Measurements from ENCODE around the gene SPCS3.
"Not testable (repeated sequence)": the region's sequence is repeated elsewhere in the genome, so short reads cannot be mapped to it uniquely, and the experiment has no call there.

Gene SPCS3

GRCh38 chr4:176345346-176345745, 25.6 kb downstream of the SPCS3 start:
- not testable (repeated sequence) for DNase-seq (ENCODE audit: low spot score)

DNA sequence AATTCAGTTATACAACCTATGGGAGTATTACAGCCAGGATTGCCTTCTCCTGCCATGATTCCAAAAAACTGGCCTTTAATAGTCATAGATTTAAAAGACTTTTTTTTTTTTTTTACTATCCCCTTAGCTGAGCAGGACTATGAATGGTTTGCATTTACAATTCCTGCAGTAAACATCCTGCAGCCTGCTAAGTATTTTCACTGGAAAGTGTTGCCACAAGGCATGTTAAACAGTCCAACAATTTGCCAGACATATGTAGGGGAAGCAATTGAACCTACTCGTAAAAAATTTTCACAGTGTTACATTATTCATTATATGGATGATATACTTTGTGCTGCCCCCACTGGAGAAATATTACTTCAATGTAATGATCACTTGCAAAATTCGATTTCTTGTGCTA, 27.1 kb downstream of the SPCS3 start:
- DNase-seq (ENCODE audit: low spot score) = not testable (repeated sequence)

DNA sequence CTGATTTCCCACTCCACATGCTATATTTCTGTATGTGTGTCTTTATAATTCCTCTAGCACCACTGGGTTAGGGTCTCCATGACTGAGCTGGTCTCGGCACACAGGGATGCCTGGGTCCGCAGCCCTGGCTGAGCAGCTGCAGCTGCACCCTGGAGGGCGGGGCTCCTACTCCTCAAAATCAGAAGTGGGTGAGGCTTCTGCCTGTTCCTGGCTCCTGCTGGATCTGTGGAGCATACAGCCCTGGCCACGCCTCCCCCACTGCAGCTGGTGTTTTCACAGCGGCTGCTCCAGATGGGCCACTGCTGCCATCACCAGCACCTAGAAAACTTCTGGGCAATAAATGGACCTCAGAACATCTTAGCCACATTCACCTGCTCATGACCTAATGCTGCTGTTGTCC, 30.9 kb downstream of the SPCS3 start:
- DNase-seq (ENCODE audit: low spot score) = no peak

DNA sequence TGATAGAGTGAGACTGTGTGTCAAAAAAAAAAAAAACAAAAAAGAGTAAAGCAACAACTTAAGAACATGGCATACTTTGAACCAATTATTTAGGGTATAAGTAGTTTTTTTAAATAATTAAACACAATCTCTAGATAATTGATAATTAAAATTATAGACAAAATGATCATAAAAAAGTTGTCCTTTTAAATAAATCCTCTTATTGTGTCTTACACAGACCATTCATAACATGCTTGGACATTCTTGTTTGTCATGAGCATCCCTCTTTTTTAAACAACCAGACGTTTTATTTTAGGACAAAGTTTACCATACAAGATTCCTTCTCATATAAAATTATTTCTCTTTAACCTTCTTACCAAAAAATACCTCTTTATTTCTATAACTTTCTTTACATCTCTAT, 35.1 kb downstream of the SPCS3 start:
- DNase-seq (ENCODE audit: low spot score) = no peak

GRCh38 chr4:176357359-176358082, 37.8 kb downstream of the SPCS3 start:
- DNase-seq (ENCODE audit: low spot score) = no peak

DNA sequence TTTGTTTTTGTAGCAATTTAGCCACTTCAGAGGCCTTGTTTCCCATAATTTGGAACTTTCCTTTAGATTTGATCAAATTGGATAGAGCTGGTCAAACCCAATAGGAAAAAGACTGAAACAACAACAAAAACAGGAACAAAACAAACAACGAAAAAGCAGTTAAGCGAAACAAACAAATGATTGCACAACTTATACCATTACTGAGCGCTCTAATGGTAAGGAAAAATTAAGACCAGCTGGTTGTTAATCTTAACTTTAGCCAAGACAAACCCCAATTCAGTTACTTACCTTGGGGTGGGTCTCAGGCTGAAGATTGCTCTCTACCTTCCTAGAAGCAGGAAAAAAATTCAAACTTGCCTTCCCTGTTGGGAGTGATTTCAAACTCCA, 38.3 kb downstream of the SPCS3 start:
- no peak for DNase-seq (ENCODE audit: low spot score)

DNA sequence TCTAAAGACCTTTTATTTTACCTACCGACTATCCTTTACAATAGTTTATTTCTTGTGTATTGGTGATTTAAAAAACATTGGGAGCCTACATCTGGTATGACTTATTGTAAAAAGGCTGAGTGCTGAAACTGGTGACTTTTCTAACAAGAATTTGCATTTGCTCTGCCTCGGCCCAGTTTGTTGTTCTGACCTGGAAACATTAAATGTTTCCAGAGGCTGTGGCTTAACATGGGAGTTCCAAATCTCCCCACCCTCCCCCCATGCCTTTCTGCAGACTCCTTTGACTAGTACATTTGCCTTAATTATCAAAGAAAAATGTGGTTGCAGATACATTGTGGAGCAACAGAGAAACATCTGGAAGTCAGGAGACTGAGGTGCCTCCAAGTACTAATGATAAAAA, 39.8 kb downstream of the SPCS3 start:
- no peak for DNase-seq (ENCODE audit: low spot score)

DNA sequence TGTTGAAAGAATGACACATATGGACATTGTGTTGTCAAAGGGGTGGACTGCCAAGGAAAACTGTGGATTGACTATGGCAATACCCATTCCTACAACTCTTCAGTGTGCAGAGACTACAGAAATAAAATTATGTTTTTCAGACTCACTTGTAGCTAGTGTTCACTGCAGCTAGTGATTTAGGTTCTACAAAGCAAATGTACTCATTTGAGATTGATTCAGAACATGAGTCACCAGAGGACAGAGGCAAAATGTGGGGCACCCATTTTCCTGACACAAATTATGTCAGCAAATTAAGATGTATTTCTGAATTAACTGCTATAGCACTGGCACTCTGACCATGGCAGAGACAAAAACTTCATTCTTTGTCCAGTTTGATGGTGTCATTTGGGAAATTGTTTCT, 40.7 kb downstream of the SPCS3 start:
- no peak for DNase-seq (ENCODE audit: low spot score)

DNA sequence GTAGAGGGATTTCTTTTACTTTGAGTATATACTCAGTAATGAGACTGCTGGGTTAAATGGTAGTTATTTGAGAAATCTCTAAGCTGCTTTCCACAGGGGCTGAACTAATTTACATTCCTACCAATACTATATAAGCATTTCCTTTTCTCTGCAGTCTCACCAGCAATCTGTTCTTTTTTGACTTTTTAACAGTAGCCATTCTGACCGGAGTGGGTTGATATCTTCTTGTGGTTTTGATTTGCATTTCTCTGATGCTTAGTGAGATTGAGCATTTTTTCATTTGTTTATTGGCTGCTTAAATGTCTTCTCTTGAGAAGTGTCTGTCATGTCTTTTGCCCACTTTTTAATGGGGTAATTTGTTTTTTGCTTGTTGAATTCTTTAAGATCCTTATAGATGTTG, 43.3 kb downstream of the SPCS3 start:
- peak; percentile 6 for DNase-seq (ENCODE audit: low spot score)

DNA sequence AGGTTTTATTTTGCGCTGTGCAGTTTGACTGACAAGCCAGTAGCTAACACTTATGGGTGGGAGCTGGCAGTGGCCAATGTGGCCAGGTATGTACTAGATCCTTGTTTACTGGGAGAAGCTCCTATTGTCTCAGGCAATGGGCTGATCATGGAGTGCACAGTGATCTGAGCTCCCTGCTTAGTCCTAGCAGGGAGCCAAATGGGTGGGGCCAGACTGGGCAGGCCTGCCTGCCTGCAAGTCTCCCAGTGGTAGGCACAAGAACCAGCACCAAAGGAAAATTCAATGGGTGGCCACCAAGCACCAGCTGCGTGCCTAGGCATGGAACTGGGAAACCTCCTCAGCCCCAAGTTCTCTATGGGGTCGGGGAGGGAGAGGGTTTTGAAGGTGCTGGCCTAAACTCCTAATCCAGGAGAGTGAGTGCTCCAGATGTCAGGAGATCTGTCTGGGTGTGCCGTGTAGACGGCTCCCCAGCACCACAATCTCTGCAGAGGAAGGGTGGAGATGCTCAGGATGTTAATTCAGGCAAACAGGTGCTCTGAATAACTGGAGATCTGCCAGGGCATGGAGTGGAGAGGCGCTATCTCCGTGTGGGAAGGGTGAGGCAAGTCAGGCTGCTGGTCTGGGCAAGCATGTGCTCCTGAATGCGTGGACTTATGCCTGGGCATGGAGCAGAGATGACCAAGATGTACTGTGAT, 48.2 kb downstream of the SPCS3 start:
- no peak for DNase-seq (ENCODE audit: low spot score)

GRCh38 chr4:176376032-176376614, 56.4 kb downstream of the SPCS3 start:
- DNase-seq (ENCODE audit: low spot score) = peak; percentile 39

- DNase-seq (ENCODE audit: low spot score) = peak; percentile 32
These were observed 58.0 kb downstream of the SPCS3 start for GRCh38 chr4:176377780-176378179.

DNA sequence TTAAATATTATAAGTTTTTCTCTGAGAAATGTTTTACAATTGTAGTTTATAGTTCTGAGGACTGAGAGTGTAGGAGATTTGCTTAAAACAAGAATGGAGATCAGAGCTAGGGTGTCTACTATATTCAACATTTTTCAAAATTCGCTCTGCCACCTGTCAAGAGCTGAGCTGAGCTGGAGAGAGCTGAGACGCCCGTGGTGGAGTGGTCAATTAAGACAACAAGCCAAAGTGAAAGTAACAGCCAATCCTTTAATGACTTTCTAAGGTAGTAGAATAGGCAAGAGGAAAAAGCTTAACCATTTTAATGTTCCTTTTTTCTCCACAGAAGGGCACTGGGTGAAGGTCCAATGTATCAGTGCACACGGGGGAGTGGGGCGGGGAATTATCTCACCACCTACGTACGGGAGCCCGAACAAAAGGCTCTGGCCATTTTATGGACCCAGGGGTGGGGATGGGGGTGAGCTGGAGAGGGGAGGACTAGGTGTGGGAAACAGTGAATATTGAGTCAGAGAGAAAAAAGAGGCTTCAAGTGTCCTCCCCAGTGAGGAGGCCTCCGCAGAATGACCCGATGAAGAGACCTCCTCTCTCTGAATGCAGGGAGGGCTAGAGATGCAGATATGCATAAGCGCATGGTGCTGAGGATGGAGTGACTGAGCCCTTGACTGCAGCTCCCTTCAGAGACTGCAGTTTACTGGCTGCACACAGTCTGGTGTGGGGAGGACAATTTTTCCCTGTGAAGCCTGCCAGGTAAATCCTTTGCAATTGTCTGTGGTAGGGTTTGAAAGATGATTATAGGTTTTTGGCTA, 60.8 kb downstream of the SPCS3 start:
- DNase-seq (ENCODE audit: low spot score) = no peak

Measured in NAMALWA (cell line).